Activated CD4-positive, alpha-beta T cell treated with anti-CD3 and anti-CD28 coated beads, Interleukin-2, amount 10 ng/mL, durations not matched to agents 24 days and 14 days (primary cell): Measurements from ENCODE around the gene KRTAP5-8. TPM values are rescaled to one million over a fixed set of nuclear protein-coding genes. Genes with fewer than 3 reads are reported as not detected.
"Not testable (repeated sequence)": the region's sequence is repeated elsewhere in the genome, so short reads cannot be mapped to it uniquely, and the experiment has no call there.

Experiments used
- DNase-seq: peaks from one replicate; pipeline ENCODE4 v3.0.0; 2022
- H3K27ac Mint-ChIP-seq: one replicate; pipeline ENCODE4 v1.8.0; 2022; ENCODE audit warnings: mild to moderate bottlenecking, mixed read lengths
- H3K27me3 Mint-ChIP-seq: one replicate; pipeline ENCODE4 v1.8.0; 2022; ENCODE audit warnings: mixed read lengths
- H3K36me3 Mint-ChIP-seq: one replicate; pipeline ENCODE4 v1.8.0; 2022; ENCODE audit warnings: low read depth, mild to moderate bottlenecking, mixed read lengths
- H3K4me1 Mint-ChIP-seq: one replicate; pipeline ENCODE4 v1.8.0; 2021; ENCODE audit warnings: mixed read lengths
- H3K4me3 Mint-ChIP-seq: one replicate; pipeline ENCODE4 v1.8.0; 2022; ENCODE audit warnings: mild to moderate bottlenecking, moderate library complexity, mixed read lengths
- H3K9me3 Mint-ChIP-seq: one replicate; pipeline ENCODE4 v1.8.0; 2021; ENCODE audit warnings: mixed read lengths
- intact Hi-C: fragments of 100-400 bp; cut with micrococcal nuclease; formaldehyde crosslinking; loops from one replicate; pipeline ENCODE4 v1.15.1; 2023
- total RNA-seq: library from RNA; stranded (reverse); gene quantifications from 2 replicates; pipeline ENCODE4 v1.2.3, GENCODE V29; 2022

The KRTAP5-8 gene
- total RNA-seq, 1 donor from 2014 or later = not detected

- no peak overlapping the region for H3K4me3 Mint-ChIP-seq
- no peaks in the 10 kb centered on the region for H3K4me1 Mint-ChIP-seq
- H3K27me3 Mint-ChIP-seq = peaks cover 23% of the 10 kb centered on the region
- H3K9me3 Mint-ChIP-seq = no peaks in the 10 kb centered on the region
- intact Hi-C loops = no loop called here
- no peak overlapping the region for H3K27ac Mint-ChIP-seq
- H3K36me3 Mint-ChIP-seq = no peaks in the 10 kb centered on the region
- no peak for DNase-seq
Observed at GRCh38 chr11:71564430-71564829, 26.6 kb downstream of the KRTAP5-8 start.

- Mint-ChIP-seq H3K9me3 (no peaks in the 10 kb centered on the region), H3K4me1 (no peaks in the 10 kb centered on the region), H3K27ac (no peak within 1 kb of the TSS), H3K4me3 (no peak within 1 kb of the TSS), H3K27me3 (peaks cover 23% of the 10 kb centered on the region), H3K36me3 (no peaks in the 10 kb centered on the region)
- intact Hi-C loops = no loop called here
- no peak for DNase-seq
Observed at GRCh38 chr11:71565263-71565662, 27.4 kb downstream of the KRTAP5-8 start, which contains the start of gene KRTAP5-10. Gene KRTAP5-10 (plus strand): TSS chr11:71565563. CDS start chr11:71565588, 25 bp downstream.

DNA sequence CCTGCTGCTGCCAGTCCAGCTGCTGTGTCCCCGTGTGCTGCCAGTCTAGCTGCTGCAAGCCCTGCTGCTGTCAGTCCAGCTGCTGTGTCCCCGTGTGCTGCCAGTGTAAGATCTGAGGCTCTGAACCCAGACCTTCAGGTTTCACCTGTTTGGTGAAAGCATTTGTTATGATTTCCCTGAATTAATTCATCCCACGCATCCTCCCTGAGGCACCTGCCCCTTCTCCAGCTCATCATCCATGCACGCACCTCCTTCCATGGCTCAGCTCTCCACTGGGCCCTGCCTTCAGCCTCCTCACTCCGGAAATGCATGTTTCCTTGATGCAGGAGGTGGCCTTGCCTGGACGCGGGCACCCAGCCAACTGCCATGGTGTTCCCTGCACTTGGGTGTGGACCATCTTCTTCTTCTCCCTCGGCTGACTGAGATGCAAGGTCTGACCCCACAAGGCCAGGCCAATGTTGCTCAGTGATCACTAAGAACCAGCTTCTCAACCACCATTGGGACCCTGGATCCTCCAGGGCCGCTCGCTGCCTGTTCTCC, 28.3 kb downstream of the KRTAP5-8 start:
- intact Hi-C loops = no loop called here
- peaks cover 23% of the 10 kb centered on the region for H3K27me3 Mint-ChIP-seq
- H3K27ac Mint-ChIP-seq = no peak overlapping the region
- H3K4me3 Mint-ChIP-seq = no peak overlapping the region
- no peaks in the 10 kb centered on the region for H3K36me3 Mint-ChIP-seq
- H3K4me1 Mint-ChIP-seq = no peaks in the 10 kb centered on the region
- no peak for DNase-seq
- no peaks in the 10 kb centered on the region for H3K9me3 Mint-ChIP-seq

DNA sequence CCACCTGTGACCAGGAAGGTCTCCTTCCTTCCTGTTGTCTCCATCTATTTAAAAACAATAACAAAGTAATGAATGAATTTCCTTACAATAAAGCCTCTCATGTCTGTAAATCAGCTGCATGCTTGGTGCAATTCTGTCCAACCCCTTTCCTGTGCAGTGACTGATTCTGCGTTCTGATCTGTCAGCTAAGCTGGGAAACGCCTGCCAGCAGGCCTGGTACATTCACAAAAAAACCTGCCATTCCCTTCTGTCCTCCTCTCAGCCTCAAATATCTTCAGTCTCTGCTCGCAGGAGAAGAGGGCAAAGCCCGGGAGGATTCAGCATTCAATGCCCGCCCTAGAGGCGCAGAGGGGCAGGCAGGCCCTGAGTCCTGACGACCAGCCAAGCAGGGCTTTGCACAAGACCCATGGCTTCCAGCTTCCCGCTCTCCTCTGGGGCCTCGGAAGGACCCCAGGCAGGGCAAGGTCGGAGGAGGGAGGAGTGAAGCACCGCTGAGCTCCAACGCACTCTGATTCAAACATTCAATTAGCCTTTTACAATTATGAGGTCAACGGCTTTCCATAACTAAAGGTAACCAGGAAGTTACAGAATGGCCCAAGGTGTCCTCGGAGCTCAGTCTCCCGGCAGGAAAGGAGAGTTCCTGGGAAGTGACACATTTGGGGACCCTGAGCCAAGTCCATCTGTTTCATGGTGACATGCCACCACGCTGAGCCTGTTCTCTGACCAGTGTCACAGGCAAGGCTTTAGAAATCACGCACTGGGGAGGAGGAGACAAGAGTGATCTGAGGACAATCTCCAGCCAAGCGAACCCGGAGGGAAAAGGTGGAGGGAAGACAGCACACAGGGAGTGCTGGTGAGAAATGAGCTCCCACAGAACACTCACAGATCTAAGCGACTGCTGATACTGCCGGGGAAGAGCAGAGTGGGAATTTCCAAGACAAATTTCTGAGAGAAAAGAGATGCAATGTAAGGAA, 29.1 kb downstream of the KRTAP5-8 start:
- H3K4me1 Mint-ChIP-seq, DNase-seq, intact Hi-C loops, H3K9me3 Mint-ChIP-seq, H3K4me3 Mint-ChIP-seq, H3K36me3 Mint-ChIP-seq, H3K27ac Mint-ChIP-seq: not testable (repeated sequence)
- peaks cover 17% of the 10 kb centered on the region for H3K27me3 Mint-ChIP-seq

DNA sequence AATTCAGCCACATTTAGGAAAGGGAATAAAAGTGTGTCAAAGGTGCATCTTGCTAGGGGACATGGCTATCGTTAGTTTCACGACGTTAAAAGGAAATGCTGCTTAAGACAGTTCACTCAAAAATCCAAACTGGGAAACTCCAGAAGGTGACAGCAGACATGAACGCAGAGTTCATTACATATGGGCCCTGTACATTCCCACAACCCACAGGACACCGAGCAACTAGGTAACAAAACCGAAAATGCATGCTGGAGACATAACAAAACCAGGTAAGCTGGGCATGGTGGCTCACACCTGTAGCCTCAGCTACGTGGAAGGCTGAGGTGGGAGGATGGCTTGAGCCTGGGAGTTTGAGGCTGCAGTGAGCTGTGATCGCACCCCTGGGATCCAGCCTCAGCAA, 29.8 kb downstream of the KRTAP5-8 start:
- H3K36me3 Mint-ChIP-seq, intact Hi-C loops, H3K9me3 Mint-ChIP-seq, H3K4me3 Mint-ChIP-seq, H3K27ac Mint-ChIP-seq, H3K4me1 Mint-ChIP-seq, DNase-seq: not testable (repeated sequence)
- peaks cover 17% of the 10 kb centered on the region for H3K27me3 Mint-ChIP-seq

GRCh38 chr11:71568704-71569349, 31.0 kb downstream of the KRTAP5-8 start:
- no peak for DNase-seq
- H3K4me3 Mint-ChIP-seq = no peak overlapping the region
- no peak overlapping the region for H3K27ac Mint-ChIP-seq
- intact Hi-C loops = no loop called here
- H3K36me3 Mint-ChIP-seq = no peaks in the 10 kb centered on the region
- no peaks in the 10 kb centered on the region for H3K9me3 Mint-ChIP-seq
- H3K27me3 Mint-ChIP-seq = peaks cover 8% of the 10 kb centered on the region
- no peaks in the 10 kb centered on the region for H3K4me1 Mint-ChIP-seq

- H3K4me1 Mint-ChIP-seq, H3K36me3 Mint-ChIP-seq, H3K27ac Mint-ChIP-seq, H3K9me3 Mint-ChIP-seq, H3K4me3 Mint-ChIP-seq, DNase-seq, H3K27me3 Mint-ChIP-seq, intact Hi-C loops: not testable (repeated sequence)
Observed at GRCh38 chr11:71571101-71571850, 33.5 kb downstream of the KRTAP5-8 start.

DNA sequence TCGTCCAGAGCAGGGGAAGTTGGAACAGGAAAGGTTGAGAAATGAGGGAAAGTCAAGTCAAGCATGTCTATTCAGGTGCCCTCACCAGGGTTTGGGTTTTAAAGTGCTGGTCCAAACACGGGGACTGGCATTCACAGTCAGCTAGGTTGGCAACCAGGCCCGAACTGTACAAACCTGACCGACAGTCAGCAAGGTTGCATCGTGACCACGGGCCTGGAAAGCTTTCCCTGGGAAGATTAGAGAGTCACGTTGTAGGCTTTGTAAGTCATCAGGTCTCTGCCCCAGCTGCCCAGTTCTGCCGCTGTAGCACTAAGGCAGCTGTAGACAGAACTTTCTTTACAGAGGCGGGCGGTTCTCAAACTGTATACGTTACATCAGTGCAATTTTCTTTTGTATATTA, 35.0 kb downstream of the KRTAP5-8 start:
- no peaks in the 10 kb centered on the region for H3K36me3 Mint-ChIP-seq
- no peak for DNase-seq
- H3K27ac Mint-ChIP-seq = no peak overlapping the region
- intact Hi-C loops = no loop called here
- H3K4me1 Mint-ChIP-seq = no peaks in the 10 kb centered on the region
- peaks cover 2% of the 10 kb centered on the region for H3K27me3 Mint-ChIP-seq
- no peak overlapping the region for H3K4me3 Mint-ChIP-seq
- H3K9me3 Mint-ChIP-seq = no peaks in the 10 kb centered on the region

- no peak overlapping the region for H3K4me3 Mint-ChIP-seq
- DNase-seq = no peak
- no peaks in the 10 kb centered on the region for H3K4me1 Mint-ChIP-seq
Observed at GRCh38 chr11:71574418-71574817, 36.6 kb downstream of the KRTAP5-8 start.

GRCh38 chr11:71575723-71576424, 38.0 kb downstream of the KRTAP5-8 start:
- no peak overlapping the region for H3K27ac Mint-ChIP-seq
- intact Hi-C loops = no loop called here
- H3K36me3 Mint-ChIP-seq = no peaks in the 10 kb centered on the region
- peaks cover 7% of the 10 kb centered on the region for H3K4me1 Mint-ChIP-seq
- no peak for DNase-seq
- H3K4me3 Mint-ChIP-seq = no peak overlapping the region
- peaks cover 8% of the 10 kb centered on the region for H3K27me3 Mint-ChIP-seq
- H3K9me3 Mint-ChIP-seq = no peaks in the 10 kb centered on the region

More at GRCh38 chr11:71574418-71574817, 36.6 kb downstream of the KRTAP5-8 start:
- Mint-ChIP-seq H3K9me3 (no peaks in the 10 kb centered on the region), H3K27me3 (peaks cover 3% of the 10 kb centered on the region), H3K36me3 (no peaks in the 10 kb centered on the region), H3K27ac (no peak overlapping the region)
- intact Hi-C loops = no loop called here

DNA sequence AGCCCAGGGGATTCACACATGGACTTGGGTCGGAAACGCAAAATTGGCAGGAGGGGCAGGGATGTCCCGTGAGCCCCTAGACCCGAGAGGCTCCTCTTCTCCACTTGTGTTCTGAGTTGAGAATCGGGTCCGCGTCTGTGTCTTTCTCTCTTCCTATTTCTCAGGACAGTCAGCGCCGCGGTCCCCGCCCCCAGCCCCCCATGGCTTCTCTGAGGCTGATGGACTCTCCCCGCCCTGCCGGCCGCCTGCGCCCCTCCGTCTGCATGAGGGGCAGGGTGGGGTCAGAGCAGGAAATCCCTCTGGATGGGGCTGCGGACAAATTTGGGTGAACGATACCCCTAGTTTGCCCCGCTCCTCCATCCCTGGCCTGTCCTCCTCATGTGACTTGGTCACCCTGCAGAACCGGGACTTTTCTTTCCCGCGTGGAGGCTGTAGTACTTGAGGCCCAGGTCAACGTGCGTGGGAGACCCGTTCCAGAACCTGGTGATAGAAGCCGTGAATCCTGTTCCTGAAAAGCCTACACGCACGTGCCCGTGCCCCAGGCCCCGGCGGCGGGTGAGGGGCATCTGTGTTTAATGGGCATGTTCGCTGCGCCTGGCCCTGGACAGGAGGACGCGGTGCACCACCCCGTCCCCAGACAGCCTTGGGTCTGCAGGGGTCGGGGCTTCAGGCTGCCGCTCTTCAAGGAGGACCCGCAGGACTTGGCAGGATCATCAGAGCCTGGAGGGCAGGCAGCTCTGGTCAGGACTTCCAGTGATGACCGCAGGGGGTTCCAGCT, 39.1 kb downstream of the KRTAP5-8 start:
- not testable (repeated sequence) for H3K36me3 Mint-ChIP-seq, DNase-seq
- H3K27me3 Mint-ChIP-seq = peaks cover 14% of the 10 kb centered on the region

DNA sequence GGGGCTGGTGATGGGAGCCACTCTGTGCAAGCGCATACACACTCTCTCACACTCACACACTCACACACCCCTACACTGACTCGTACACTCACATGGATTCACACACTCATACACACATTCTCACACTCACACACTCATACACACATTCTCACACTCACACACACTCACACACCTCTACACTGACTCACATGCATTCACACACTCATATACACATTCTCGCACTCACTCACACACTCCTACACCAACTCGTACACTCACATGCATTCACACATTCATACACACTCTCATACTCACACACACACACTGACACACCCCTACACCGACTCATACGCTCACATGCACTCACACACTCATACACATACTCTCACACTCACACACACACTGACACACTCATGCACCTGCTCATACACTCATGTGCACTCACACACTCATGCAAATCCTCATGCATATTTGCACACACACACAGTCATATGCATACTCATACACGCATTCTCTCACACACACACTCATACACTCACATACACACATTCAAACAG, 39.7 kb downstream of the KRTAP5-8 start:
- Mint-ChIP-seq H3K27ac (no peak overlapping the region), H3K4me3 (no peak overlapping the region), H3K9me3 (no peaks in the 10 kb centered on the region), H3K27me3 (peaks cover 16% of the 10 kb centered on the region), H3K36me3 (no peaks in the 10 kb centered on the region), H3K4me1 (peaks cover 9% of the 10 kb centered on the region)
- intact Hi-C loops = no loop called here
- DNase-seq = no peak

More for the DNA sequence above, 39.1 kb downstream of the KRTAP5-8 start:
- H3K9me3 Mint-ChIP-seq, H3K27ac Mint-ChIP-seq, H3K4me1 Mint-ChIP-seq, intact Hi-C loops, H3K4me3 Mint-ChIP-seq: not testable (repeated sequence)
